Uterus (tissue), 2 donors: ENCODE measurements around the gene COL5A1.

Source experiments
- POLR2A ChIP-seq, 2 donors: fragments of 450-650 bp; IDR thresholded peaks; one replicate each; pipeline ENCODE4 v1.6.1; 2016; ENCODE audit warnings: antibody characterized with exemption in 2 of 2, mild to moderate bottlenecking in 1 of 2, moderate library complexity in 1 of 2
- TF ChIP-seq, protein P1 (sequence below), 4 experiments: fragments of 200-600 bp in 2 of 4; fragments of 450-650 bp in 2 of 4; sonication (generic) in 2 of 4; IDR thresholded peaks; one replicate each; pipeline ENCODE4 v1.5.1; 2016 to 2019; ENCODE audit warnings: antibody characterized with exemption in 4 of 4, mild to moderate bottlenecking in 2 of 4, moderate library complexity in 1 of 4

DNA sequence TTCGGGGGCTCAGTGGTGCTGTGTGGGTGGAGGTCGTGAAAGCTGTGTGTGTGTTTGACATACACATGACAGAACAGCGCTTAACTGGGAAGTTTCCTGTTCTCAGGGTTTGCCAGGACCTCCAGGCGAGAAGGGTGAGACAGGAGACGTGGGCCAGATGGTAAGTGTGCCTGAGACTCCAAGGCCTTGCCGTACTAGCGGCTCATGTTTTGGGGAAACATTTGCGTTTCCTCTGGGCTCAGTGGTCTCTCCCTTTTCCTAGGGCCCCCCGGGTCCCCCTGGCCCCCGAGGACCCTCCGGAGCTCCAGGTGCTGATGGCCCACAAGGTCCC is 170.7 kb downstream of the COL5A1 start:
- TF ChIP-seq, protein P1, sequence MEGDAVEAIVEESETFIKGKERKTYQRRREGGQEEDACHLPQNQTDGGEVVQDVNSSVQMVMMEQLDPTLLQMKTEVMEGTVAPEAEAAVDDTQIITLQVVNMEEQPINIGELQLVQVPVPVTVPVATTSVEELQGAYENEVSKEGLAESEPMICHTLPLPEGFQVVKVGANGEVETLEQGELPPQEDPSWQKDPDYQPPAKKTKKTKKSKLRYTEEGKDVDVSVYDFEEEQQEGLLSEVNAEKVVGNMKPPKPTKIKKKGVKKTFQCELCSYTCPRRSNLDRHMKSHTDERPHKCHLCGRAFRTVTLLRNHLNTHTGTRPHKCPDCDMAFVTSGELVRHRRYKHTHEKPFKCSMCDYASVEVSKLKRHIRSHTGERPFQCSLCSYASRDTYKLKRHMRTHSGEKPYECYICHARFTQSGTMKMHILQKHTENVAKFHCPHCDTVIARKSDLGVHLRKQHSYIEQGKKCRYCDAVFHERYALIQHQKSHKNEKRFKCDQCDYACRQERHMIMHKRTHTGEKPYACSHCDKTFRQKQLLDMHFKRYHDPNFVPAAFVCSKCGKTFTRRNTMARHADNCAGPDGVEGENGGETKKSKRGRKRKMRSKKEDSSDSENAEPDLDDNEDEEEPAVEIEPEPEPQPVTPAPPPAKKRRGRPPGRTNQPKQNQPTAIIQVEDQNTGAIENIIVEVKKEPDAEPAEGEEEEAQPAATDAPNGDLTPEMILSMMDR (IDR thresholded peaks at IDR 0.05), result no peak
- no peak for TF ChIP-seq POLR2A (IDR thresholded peaks at IDR 0.05)
